Activated CD4-positive, alpha-beta T cell treated with anti-CD3 and anti-CD28 coated beads for 4 hours (primary cell): Measurements from ENCODE around the gene TIMP2.
"Not testable (repeated sequence)": the region's sequence is repeated elsewhere in the genome, so short reads cannot be mapped to it uniquely, and the experiment has no call there.

Experiments used
- DNase-seq, 2 donors: peaks; one replicate each; pipeline ENCODE4 v3.0.0-alpha.2; 2020

TIMP2 gene

DNA sequence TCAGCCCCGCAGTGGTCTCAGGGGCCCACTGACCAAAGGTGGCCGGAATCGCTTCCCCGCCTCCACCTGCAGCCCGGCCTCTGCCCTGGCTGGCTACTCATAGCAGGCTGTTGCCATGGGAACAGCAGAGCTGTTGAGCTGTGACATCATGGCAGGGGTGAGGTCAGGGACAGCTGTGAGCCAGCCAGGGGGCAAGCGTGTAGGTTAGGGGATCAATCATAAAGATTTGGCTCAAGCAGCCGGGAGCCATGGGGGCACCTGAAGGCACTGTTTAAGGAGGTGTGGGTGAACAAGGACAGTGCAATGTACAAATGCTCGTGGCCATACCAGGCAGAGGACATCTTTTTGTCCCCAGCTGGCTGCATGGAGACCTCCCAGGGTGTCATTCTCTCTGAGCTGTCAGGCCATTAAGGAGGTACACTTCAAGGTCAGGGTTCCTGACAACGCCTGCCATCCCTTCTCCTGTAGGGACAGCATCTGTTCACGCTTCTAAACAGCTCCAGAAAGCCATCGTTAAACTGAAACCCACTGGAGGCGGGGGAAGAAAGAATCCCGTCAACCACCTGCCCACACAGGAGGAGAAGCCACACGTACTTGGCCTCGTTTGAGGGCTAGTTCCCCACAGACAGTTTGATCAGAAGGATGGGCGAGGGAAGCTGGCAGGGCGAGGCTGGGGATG, 21.9 kb downstream of the TIMP2 start, which contains the start of gene CEP295NL:
CEP295NL (minus strand) TSS at position 101 of the 679 bp plus-strand sequence. CDS start 1,373 bp downstream, outside the sequence.
- no peak for DNase-seq

DNA sequence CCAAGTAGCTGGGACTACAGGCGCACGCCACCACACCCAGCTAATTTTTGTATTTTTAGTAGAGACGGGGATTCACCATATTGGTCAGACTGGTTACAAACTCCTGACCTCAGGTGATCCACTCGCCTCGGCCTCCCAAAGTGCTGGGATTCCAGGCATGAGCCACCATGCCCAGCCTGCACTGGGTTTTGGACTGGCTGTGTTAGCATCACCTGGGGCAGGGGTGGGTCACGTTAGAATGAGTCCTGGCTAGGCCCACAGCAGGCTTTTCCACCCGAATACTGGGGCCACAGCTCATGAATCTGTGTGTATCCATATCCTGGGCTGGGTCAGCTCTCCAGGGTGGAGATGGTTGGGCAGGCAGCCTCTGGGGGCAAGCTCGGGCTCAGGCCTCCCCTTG, 23.0 kb downstream of the TIMP2 start:
- not testable (repeated sequence) for DNase-seq

DNA sequence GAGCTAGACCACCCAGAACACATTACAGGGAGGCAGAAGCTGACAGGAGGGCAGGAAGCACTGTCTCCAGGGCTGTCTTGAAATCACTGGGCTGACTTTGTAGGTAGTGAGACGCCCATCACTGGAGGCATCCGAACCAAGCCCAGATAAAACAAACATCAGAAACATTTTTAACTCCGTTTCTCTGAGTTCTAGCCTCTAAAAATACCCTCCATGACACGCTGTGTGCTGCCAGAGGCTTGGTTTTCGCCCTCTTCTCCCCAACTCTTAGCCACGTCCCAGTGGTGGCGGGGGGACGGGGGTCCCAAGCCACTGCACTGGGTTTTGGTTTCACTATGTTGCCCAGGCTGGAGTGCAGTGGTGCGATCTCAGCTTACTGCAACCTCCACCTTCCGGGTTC, 23.4 kb downstream of the TIMP2 start:
- DNase-seq, result no peak

DNA sequence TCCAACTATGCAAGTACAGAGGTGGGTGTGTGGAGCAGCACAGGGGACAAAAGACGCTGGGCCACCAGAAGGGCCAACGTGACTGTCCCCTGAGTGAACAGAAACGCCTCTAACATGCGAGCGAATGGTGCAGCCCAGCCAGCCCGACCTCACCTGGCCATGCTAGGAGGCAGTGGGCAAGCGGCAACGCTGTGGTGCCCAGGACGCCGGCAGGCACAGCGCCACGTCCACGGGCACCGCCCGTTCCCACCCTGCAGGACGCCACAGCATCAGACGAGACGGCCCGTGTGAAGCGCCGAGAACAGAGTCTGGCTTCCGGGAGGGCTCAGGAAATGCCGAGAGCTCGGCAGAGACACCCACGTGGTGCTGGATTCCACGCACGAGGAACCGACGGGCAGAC, 24.4 kb downstream of the TIMP2 start:
- DNase-seq, result no peak

DNA sequence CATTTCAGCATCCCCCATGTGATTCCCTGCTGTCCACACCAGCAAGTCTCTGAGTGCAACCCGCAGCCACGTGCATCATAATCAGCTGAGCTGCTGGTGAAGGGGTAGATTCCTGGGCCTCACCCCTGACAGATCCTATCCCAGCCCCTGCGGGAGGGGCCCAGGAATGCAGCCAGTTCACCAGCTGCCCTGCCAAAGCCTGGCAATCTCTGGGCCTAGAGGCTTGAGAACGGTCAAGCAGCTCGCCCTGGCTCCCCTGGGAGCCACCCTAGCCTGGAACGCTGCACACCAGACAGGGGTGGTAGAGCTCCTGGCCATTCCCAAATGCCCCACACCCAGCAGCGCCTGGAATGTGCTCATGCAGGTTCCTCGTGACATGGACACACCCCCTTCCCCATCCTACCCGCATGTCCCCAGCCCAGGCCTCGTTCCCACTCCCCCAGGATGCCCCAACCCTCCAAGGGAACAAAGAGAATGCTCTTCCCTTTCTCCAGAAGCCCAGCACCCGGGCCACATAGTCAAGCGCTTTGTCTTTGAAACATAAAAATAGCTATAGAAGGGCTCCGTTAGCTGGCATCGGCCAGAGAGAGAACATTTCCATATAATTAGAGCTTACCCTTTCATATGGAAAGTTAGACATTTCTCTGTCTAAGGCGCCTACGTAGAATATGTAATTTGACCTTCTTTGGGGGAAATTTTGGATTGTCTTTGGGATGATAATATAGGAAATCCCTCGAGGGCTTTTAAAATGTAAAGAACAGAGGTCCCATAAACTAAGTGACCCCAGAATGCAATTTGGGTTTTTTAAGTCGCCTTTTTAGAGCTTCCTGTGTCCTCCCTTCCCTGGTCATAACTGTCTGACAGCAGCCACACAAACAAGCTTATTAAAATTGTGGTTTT, 25.6 kb downstream of the TIMP2 start:
- DNase-seq, result no peak

DNA sequence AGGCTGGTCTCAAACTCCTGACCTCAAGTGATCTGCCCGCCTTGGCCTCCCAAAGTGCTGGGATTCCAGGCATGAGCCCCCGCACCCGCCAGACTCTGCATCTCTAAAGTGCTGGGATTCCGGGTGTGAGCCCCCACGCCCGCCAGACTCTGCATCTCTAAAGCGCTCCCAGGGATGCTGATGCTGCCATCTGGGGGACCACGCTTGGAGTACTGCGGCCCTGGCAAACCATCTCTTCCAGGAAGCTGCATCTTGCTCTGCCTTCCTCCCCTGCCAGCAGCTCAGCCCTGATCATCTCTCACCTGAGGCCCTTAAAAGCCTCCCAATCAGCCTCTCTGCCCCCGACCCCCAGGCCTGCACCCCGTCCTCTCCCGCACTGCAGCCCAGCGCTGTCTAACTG, 26.2 kb downstream of the TIMP2 start:
- no peak for DNase-seq

DNA sequence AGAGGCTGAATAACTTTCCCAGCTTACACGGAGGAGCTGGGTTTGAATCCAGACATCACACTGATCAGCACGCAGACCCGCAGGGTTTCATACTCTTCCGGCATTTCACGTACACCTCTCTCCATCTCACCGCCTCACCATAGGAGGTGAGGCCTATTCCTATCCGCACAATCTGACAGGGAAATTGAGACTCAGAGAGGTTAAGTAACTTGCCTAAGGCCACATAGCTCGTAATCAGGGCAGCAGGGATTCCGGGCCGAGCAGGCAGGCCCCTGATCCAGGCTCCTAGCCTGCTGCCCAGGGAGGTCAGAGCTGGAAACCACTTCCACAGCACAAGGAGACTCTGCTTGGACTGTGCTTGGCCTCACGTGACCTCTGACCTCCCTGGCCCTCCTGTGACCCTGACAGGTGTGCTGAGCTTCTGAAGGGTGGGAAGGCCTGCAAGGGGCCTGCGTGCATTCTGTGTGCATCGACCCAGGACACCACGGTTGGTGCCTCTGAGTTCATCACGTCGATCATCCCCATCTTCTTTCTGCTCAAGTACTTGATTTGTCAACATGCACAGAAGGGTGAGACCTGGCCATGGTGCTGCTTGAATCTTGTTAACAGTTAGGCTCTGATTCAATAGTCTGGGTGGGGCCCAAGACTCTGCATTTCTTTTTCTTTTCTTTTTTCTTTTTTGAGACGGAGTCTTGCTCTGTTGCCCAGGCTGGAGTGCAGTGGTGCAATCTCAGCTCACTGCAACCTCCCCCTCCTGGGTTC, 26.9 kb downstream of the TIMP2 start:
- no peak for DNase-seq

DNA sequence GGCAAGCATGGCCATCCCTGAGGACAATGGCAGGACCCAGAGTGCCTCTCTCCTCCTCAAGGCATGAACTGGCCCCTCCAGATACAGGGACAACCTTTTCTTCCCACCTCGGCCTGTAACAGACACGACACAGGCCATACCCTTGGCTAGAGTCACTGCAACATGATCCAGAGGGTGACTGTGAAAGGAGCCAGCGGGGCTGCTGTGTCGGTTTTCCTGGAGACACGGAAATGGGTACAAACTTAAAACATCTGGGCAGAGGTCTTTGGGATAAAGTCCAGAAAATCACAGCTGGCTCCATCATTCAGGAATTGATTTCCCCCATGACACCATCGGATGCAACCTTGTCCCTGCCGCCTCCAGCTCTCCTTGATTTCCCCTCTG, 27.5 kb downstream of the TIMP2 start:
- DNase-seq, result no peak

DNA sequence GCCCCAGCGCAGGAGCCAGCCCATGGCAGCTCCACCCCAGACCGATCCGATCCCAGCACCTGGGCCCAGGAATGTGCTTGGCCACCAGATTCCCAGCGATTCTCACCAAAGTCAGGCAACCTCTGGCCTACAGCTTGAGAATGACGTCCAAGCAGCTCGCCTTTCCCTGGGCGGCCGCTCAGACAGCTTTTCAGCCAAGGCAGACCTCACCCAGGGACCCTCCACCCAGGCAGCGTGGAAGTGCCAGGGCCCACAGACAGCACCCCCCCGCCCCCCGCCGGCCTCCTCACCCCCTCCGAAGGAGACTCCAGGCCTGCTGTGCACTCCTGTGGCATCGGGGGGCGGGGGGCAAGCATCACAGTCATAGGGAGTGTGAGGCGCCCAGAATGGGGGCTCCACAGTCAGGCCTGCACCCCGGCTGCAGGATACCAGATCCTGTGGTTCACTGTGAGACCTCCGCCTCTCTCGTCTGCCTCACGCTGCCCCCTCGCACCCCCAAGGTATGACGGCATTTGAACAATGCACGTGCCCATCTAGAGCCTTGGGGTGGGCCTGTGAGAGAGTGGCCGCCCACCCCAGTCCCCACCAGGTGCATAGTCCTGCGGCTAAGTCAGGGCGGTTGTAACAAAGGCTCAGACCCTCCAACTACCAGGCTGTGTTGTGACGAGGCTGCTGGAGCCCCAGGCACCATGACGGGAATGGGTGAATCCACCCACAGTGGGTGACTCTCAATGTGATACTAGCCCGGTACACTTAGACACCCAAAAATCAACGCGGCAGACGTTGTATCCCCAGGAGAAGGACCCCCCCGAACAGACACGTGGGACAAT, 28.1 kb downstream of the TIMP2 start:
- no peak for DNase-seq

DNA sequence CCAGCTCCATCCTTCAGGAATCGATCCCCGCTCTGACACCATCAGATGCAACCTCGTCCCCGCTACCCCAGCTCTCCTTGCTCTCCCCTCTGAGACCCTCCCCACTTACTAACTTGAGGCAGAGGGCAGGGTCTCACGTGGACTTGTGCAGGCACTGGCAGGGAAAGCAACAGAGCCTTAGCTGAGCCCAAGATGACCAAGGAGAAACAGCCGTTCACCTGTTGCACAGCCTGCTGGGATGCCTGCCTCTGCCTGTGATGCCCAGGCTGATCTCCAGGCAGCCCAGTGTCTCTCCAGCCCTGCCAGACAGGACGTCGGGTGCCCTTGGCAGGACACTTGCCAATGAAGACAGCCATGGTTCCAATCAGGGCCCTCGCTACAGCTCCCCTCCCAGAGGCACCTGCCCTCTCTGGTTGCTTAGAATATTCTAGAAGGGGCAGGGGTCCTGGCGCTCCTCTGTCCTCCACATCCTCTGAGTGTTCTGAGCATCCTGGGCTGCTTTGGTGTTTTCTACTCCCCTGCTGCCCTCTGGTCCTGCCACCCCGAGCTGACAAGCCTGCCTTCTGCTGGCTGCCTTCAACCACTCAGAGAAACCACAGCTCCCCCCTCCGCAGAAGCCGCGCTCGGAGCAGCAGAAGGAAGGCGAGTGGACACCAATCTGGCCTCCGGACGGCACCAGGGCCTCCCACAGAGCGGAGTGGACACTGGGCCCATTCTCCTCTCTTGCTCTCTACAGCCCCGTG, 28.9 kb downstream of the TIMP2 start:
- DNase-seq, result no peak

DNA sequence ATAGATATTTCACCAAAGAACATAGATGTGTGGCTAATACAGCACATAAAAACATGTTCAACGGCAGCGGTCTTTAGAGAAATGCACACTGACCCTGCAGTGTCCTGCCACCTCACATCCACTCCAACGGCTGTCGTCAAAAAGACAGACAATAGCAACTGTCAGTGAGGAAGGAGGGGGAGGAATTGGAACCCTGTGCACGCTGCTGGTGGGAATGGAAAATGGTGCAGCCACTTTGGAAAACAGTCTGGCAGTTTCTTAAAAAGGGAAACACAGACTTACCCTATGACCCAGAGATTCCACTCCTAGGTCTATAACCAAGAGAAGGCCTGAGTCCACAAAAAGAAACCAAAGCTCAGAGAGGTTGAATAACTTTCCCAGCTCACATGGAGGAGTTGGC, 29.9 kb downstream of the TIMP2 start:
- DNase-seq, result no peak

DNA sequence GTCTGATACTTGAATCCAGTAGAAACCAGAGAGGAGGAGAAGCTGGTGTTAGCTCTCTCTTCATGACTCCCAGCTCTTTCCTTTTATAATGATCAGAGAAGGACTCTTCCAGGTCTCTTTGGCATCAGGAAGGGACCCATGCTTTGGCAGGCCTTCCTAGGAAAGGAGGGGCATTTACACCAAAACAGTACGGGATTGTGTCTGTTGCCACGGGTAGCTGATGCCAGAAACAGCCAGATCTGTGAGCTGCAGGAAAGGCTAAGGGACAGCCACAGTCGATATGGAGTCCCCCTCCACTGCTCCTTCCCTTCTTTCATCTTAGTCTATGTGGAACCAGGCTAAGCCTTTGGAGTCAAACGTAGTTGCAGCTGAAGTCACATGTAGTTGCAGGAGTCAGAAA, 31.5 kb downstream of the TIMP2 start:
- no peak for DNase-seq

DNA sequence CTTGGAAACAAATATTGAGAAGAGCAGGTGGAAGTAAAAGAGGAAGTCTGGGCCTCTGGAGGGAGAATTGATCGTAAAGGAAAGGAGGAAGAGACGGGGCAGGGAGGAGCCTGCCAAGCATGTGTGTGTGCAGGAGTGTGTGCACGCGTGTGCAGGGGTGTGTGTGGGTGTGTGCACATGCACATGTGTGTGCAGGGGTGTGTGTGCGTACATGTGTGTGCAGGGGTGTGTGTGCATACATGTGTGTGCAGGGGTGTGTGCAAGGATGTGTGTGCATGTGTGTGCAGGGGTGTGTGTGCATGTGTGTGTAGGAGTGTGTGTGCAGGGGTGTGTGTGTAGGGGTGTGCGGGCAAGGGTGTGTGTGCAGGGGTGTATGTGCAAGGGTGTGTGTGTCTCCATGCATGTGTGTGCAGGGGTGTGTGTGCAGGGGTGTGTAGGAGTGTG, 32.2 kb downstream of the TIMP2 start:
- DNase-seq, result no peak

DNA sequence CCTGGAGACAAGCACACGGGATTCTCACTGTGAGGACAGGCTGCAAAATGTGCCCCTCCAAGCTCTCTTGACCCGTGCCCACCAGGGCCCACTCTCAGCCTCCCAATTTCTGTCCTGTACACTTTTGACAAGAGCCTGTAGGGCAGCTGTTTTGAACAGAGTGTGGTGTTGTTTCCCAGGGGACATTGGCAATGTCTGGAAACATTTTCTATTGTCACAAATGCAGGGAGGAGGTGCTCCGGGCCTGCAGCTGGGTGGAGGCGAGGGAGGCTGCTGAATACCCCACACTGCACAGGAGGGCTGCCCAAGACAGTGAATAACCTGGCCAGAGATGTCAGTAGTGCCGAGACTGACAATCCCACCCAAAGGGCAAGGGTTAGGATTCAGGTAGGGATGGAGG, 32.7 kb downstream of the TIMP2 start:
- no peak for DNase-seq

DNA sequence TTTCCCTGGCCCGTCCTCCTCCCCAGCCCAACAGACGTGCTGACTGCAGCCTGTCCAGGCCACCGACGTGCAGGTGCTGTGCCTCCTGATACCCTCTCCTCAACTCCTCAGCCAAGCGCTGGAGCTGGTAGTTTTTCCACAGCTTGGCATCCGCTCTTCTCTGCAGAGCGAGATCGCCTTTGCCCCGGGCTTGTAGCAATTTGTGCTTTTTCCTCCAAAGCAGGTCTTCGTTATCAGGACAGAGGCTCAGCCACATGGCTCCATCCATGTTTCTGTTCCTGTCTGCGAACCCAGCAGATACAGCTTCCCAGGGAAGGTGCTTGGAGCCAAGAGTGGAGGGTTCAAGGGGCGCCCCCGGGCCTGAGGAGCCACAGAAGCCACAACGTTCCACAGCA, 33.1 kb downstream of the TIMP2 start:
- no peak for DNase-seq

DNA sequence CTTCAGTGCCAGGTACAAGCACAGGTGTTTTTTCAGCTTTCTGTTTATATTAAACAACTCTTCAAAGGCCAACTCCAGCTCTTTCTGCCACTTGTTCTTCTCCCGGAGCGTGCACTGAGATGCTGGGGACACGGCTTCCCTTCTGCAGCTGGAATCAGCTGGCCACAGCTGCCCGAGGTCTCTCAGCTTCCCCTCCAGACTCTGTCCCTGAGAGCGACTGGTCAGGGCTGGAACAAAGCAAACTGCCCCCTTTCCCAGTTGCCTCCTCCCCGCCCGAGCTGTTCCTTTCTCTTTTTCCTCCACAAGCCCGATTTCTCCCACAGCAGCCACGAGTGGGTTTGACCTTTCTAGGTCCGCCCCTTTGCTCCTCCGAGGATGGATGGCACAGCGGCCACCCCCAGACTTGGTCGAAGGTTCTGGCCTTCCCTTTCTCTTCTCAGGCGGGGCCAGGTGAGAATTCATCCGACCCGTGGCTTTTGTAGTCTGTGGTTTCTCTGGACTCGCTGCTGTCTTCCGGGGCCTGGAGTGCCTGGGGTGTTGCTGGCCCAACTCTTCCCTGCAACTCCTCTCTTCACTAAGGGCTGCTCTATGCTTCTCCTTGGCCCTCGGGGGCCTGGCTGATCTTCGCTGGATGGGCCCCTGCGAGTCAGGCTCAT, 33.7 kb downstream of the TIMP2 start:
- no peak for DNase-seq

DNA sequence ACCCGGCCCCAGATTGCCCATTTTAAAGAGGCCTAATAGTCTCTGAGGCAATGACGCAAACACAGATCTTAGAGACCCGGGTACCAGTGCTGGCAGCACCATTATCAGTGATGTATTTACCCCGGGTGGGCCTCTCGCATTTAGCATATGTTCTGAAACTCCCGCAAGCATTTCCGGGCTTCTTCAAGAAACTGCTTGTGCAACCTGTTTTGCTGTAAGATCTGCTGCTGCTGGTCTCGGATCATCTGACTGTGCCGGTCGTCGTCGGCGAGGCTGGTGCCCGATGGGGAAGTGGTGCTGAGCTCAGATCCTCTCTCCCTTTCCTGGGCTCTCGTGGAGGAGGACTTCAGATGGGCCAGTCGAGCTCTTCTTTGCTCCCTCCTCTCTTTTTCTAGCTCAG, 34.7 kb downstream of the TIMP2 start:
- peak; percentile 24 to 32 for DNase-seq

DNA sequence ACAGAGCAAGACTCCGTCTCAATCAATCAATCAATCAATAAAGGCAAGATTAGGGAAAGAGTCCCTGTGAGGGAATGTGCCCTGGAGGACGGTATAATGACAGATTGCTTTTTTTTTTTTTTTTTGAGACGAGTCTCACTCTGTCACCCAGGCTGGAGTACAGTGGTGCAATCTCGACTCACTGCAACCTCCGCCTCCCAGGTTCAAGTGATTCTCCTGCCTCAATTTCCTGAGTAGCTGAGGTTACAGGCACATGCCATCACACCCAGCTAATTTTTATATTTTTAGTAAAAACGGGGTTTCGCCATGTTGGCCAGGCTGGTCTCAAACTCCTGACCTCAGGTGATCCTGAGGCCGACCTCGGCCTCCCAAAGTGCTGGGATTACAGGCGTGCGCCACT, 35.1 kb downstream of the TIMP2 start:
- DNase-seq, result not testable (repeated sequence)

DNA sequence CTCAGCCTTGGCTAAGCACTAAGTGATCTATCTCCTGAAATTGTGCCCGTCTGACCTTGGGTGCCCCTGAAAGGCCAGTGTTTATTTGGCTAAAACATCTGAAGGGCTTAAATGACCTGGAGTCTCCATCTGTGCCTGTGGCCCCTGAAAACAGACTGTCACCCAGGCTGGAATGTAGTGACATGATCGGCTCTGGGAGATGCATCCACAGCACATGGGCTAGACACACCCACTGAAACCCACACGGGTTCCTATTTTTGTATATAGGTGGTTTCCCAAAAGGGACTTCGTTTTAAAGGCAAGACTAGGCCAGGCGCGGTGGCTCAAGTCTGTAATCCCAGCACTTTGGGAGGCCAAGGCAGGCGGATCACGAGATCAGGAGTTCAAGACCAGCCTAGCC, 35.7 kb downstream of the TIMP2 start:
- peak in 1 of 2 donors; percentile 18 for DNase-seq

DNA sequence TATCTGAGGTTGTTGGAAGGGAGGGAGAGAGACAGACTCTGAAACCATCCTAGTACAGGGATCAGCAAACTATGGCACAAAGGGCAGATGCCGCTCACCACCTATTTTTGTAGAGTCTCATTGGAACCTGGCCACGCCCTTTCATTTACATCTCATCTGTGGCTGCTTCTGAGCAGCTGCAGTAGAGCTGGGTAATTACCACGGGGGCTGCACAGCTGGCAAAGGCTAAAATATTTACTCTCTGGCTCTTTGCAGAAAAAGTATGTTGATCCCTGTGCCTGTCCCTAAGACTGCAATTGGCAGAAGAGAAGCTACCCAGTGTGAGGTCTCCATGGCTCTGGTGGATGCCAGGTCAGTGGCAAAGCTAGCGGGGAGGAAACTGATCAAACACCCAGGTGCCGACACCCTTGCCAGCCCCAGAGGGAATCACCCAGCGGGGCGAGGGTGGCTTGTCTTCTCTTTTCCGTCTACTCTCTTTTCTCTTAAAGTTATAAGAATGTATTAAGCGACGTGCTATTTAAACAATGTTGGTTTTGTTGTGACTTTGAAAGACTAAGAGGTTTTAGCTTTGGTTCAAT, 36.2 kb downstream of the TIMP2 start:
- no peak for DNase-seq

DNA sequence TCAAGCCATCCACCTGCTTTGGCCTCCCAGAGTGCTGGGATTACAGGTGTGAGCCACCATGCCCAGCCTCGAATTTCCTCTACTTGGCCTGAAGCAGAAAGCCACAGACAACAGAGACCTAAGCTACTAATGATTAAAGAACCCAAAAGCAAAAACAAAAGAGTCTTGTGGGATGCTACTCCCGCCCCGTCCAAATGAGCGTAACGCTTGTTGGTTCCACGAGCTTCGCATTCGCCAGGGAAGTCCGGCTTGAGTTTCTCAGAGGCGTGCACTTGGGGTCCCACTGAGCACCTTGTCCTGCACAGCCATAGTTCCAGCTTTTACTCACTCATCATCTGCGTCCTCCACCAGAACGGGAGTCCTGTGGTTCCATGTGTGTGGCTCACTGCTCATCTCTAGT, 38.2 kb downstream of the TIMP2 start:
- DNase-seq, result no peak
